ENCODE data around the gene ZNF91.
"Not testable (repeated sequence)": the region's sequence is repeated elsewhere in the genome, so short reads cannot be mapped to it uniquely, and the experiment has no call there.

The ZNF91 gene

DNA sequence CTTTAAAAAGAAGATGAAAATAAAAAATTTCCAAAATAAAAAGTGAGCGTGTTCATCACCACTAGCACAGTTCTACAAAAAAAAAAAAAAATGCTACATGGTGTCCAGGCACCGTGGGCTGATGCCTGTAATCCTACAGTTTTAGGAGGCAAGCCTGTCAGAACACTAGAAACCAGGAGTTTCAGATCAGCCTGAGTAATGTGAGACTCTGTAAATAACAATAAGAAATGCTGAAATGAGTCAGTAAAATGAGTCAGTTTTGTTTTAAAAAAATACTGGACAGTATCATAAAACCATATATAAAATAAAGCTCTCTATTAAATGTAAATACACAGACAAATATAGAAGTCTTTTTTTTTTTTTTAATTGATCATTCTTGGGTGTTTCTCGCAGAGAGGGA lies 30.0 kb downstream of the ZNF91 start:
- Histone ChIP-seq H3K4me2 (ENCODE audit: low read length) (no peak overlapping the region), H3K9me2 (replicated peaks; ENCODE audit: control insufficient read depth, low read length) (no peaks in the 10 kb centered on the region), H3K4me3 (ENCODE audit: low read length) (no peak overlapping the region), H3K27me3 (ENCODE audit: control insufficient read depth, low read length) (no peaks in the 10 kb centered on the region), H4K20me1 (ENCODE audit: control insufficient read depth, insufficient read depth, low read depth, low read length) (no peaks in the 10 kb centered on the region), H3K9me3 (ENCODE audit: control insufficient read depth, insufficient read depth, low read length) (peaks cover 36% of the 10 kb centered on the region), H3F3A (ENCODE audit: control insufficient read depth, insufficient read depth) (no peaks in the 10 kb centered on the region), H3K4me1 (ENCODE audit: control insufficient read depth, low read length) (no peaks in the 10 kb centered on the region), H3K79me2 (ENCODE audit: control insufficient read depth, low read length) (no peaks in the 10 kb centered on the region), H3K27ac (ENCODE audit: low read depth, low read length) (no peak overlapping the region), H3K36me3 (ENCODE audit: control insufficient read depth, low read length) (peaks cover 45% of the 10 kb centered on the region)
- TF ChIP-seq, protein P1, sequence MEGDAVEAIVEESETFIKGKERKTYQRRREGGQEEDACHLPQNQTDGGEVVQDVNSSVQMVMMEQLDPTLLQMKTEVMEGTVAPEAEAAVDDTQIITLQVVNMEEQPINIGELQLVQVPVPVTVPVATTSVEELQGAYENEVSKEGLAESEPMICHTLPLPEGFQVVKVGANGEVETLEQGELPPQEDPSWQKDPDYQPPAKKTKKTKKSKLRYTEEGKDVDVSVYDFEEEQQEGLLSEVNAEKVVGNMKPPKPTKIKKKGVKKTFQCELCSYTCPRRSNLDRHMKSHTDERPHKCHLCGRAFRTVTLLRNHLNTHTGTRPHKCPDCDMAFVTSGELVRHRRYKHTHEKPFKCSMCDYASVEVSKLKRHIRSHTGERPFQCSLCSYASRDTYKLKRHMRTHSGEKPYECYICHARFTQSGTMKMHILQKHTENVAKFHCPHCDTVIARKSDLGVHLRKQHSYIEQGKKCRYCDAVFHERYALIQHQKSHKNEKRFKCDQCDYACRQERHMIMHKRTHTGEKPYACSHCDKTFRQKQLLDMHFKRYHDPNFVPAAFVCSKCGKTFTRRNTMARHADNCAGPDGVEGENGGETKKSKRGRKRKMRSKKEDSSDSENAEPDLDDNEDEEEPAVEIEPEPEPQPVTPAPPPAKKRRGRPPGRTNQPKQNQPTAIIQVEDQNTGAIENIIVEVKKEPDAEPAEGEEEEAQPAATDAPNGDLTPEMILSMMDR (IDR thresholded peaks at IDR 0.05; ENCODE audit: low read depth, low read length, poor library complexity, severe bottlenecking), result no peak
- no peak for TF ChIP-seq EZH2phosphoT487 (IDR thresholded peaks at IDR 0.05; ENCODE audit: borderline replicate concordance, low read length)

DNA sequence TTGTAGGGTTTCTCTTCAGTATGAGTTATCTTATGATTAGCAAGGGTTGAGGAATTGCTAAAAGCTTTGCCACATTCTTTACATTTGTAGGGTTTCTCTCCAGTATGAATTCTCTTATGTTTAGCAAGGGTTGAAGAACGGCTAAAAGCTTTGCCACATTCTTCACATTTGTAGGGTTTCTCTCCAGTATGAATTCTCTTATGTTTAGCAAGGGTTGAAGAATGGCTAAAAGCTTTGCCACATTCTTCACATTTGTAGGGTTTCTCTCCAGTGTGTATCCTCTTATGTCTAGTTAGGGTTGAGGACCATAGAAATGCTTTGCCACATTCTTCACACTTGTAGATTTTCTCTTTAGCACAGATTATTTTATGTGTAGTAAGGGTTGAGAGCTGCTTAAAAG lies 33.4 kb downstream of the ZNF91 start:
- H3K9me2 ChIP-seq (replicated peaks; ENCODE audit: control insufficient read depth, low read length), result not testable (repeated sequence)
- peaks cover 46% of the 10 kb centered on the region for H3K9me3 ChIP-seq (ENCODE audit: control insufficient read depth, insufficient read depth, low read length)

DNA sequence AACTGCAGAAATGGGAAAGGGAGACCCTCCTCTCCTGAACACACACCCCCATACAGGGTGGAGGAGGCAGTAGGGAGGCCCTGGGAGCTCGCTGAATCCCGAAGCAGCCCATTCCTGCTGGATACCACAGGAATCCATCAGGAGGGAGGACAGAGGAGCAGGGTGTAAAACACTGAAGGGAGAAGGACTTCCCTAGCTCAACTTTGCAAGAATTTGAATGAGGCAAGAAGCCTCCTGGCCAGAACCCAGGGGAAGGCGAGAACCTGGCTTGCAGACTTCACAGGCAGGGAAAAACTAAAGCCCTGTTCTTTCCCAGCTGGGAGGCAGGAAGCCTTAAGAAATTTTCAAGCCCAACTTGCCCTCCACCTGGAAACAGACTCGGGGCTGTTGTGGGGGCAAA lies 43.5 kb downstream of the ZNF91 start:
- Histone ChIP-seq H4K20me1 (ENCODE audit: control insufficient read depth, insufficient read depth, low read depth, low read length) (no peaks in the 10 kb centered on the region), H3F3A (ENCODE audit: control insufficient read depth, insufficient read depth) (no peaks in the 10 kb centered on the region), H3K4me1 (ENCODE audit: control insufficient read depth, low read length) (no peaks in the 10 kb centered on the region), H3K4me2 (ENCODE audit: low read length) (no peak overlapping the region), H3K79me2 (ENCODE audit: control insufficient read depth, low read length) (peaks cover 76% of the 10 kb centered on the region), H3K36me3 (ENCODE audit: control insufficient read depth, low read length) (peaks cover 35% of the 10 kb centered on the region), H3K9me2 (replicated peaks; ENCODE audit: control insufficient read depth, low read length) (no peaks in the 10 kb centered on the region), H3K27me3 (ENCODE audit: control insufficient read depth, low read length) (no peaks in the 10 kb centered on the region), H3K4me3 (ENCODE audit: low read length) (no peak overlapping the region), H3K27ac (ENCODE audit: low read depth, low read length) (no peak overlapping the region), H3K9me3 (ENCODE audit: control insufficient read depth, insufficient read depth, low read length) (peaks cover 61% of the 10 kb centered on the region)
- TF ChIP-seq EZH2phosphoT487 (IDR thresholded peaks at IDR 0.05; ENCODE audit: borderline replicate concordance, low read length), result no peak
- TF ChIP-seq, protein P1 (IDR thresholded peaks at IDR 0.05; ENCODE audit: low read depth, low read length, poor library complexity, severe bottlenecking), result no peak

More for the DNA sequence above, 33.4 kb downstream of the ZNF91 start:
- H3K36me3 ChIP-seq (ENCODE audit: control insufficient read depth, low read length), result peaks cover 34% of the 10 kb centered on the region
- H3K27ac ChIP-seq (ENCODE audit: low read depth, low read length); H3K4me2 ChIP-seq (ENCODE audit: low read length); H3F3A ChIP-seq (ENCODE audit: control insufficient read depth, insufficient read depth); H3K4me1 ChIP-seq (ENCODE audit: control insufficient read depth, low read length); H3K79me2 ChIP-seq (ENCODE audit: control insufficient read depth, low read length); H4K20me1 ChIP-seq (ENCODE audit: control insufficient read depth, insufficient read depth, low read depth, low read length); H3K4me3 ChIP-seq (ENCODE audit: low read length); H3K27me3 ChIP-seq (ENCODE audit: control insufficient read depth, low read length): not testable (repeated sequence)

DNA sequence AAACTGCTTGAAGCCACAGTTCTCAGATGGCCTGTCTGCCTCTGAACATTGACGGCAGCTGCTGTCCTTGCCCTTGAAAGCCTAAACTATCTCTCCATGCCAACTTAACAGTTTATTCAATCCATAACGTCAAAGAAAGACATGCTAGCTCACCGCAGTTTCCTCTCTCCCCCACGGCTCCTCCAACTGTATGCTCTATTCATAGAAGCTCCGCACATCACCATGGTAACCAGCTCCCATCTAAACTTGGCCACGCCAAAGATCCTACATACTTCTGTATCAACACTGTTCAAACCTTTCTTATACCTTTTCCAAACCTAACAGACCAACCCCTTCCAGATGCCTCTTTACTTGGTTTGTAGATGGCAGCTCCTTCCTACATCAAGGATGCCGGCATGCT lies 48.6 kb downstream of the ZNF91 start:
- TF ChIP-seq, protein P1 (IDR thresholded peaks at IDR 0.05; ENCODE audit: low read depth, low read length, poor library complexity, severe bottlenecking), result no peak
- TF ChIP-seq EZH2phosphoT487 (IDR thresholded peaks at IDR 0.05; ENCODE audit: borderline replicate concordance, low read length), result no peak
- peaks cover 61% of the 10 kb centered on the region for H3K9me3 ChIP-seq (ENCODE audit: control insufficient read depth, insufficient read depth, low read length)

More for the DNA sequence above, 48.6 kb downstream of the ZNF91 start:
- no peak overlapping the region for H3K4me2 ChIP-seq (ENCODE audit: low read length)
- no peaks in the 10 kb centered on the region for H3K9me2 ChIP-seq (replicated peaks; ENCODE audit: control insufficient read depth, low read length)
- H3K27ac ChIP-seq (ENCODE audit: low read depth, low read length), result no peak overlapping the region
- H3K27me3 ChIP-seq (ENCODE audit: control insufficient read depth, low read length), result no peaks in the 10 kb centered on the region
- no peak overlapping the region for H3K4me3 ChIP-seq (ENCODE audit: low read length)
- H3K36me3 ChIP-seq (ENCODE audit: control insufficient read depth, low read length), result peaks cover 32% of the 10 kb centered on the region
- no peaks in the 10 kb centered on the region for H4K20me1 ChIP-seq (ENCODE audit: control insufficient read depth, insufficient read depth, low read depth, low read length)
- no peaks in the 10 kb centered on the region for H3K4me1 ChIP-seq (ENCODE audit: control insufficient read depth, low read length)
- no peaks in the 10 kb centered on the region; the same call in 1 of the 2 replicates for H3F3A ChIP-seq (ENCODE audit: control insufficient read depth, insufficient read depth)
- H3K79me2 ChIP-seq (ENCODE audit: control insufficient read depth, low read length), result peaks cover 43% of the 10 kb centered on the region
